Measurements from ENCODE around the gene MEX3C.

The MEX3C gene

DNA sequence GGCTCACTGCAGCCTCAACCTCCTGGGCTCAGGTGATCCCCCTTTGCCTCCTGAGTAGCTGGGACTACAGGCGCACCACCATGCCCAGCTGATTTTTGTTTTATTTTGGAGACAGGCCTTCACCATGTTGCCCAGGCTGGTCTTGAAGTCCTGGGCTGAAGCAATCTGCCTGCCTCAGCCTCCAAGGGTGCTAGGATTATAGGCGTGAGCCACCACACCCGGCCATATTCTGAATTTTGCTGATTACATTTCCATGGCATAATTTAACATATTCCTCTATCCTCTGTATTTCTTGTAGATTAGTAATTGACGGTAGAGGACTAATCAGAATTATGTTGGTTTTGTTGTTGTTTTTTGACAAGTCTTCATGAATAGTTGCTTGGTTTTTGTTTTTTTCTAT is 50.6 kb downstream of the MEX3C start:
- H3K27ac ChIP-seq, result no peak overlapping the region
- no peak for TF ChIP-seq ZFX (IDR thresholded peaks at IDR 0.05; ENCODE audit: borderline replicate concordance)
- TF ChIP-seq, protein P1, sequence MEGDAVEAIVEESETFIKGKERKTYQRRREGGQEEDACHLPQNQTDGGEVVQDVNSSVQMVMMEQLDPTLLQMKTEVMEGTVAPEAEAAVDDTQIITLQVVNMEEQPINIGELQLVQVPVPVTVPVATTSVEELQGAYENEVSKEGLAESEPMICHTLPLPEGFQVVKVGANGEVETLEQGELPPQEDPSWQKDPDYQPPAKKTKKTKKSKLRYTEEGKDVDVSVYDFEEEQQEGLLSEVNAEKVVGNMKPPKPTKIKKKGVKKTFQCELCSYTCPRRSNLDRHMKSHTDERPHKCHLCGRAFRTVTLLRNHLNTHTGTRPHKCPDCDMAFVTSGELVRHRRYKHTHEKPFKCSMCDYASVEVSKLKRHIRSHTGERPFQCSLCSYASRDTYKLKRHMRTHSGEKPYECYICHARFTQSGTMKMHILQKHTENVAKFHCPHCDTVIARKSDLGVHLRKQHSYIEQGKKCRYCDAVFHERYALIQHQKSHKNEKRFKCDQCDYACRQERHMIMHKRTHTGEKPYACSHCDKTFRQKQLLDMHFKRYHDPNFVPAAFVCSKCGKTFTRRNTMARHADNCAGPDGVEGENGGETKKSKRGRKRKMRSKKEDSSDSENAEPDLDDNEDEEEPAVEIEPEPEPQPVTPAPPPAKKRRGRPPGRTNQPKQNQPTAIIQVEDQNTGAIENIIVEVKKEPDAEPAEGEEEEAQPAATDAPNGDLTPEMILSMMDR (IDR thresholded peaks at IDR 0.05), result no peak

DNA sequence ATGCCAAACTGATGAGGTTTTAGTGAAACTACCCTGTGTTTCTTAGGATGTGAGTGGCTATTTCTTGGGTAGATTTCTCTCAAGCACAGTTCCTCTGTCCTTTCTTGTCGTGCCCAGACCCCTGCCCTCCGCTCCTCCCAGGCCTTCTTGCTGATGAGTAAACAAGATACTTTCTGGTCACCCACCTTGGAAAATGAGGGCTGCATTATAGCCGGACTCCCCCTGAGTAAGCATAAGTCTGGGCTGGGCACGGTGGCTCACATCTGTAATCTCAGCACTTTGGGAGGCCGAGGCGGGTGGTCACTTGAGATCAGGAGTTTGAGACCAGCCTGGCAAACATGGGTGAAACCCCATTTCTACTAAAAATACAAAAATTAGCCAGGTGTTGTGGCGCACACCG is 58.5 kb downstream of the MEX3C start:
- no peak for TF ChIP-seq ZFX (IDR thresholded peaks at IDR 0.05; ENCODE audit: borderline replicate concordance)
- TF ChIP-seq, protein P1 (IDR thresholded peaks at IDR 0.05), result no peak
- H3K27ac ChIP-seq, result no peak overlapping the region

DNA sequence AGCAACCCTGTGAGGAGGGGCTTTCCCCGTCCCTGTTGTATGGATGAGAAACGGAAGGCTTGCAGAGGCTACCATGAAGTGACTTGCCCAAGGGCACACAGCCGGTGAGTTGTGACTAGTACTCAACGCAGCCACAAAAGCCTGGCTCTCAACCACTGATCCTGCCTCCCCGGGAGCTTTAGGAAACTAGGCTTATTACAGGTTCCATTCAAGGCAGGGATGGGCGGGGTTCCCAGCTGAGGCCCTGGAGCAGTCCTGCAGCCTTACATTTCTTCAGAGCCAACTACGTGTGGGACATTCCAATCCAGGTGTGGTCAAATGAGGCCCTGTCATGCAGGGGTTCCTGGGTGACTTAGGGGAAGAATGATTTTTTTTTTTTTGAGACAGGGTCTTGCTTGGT is 59.6 kb downstream of the MEX3C start:
- no peak overlapping the region for H3K27ac ChIP-seq
- no peak for TF ChIP-seq ZFX (IDR thresholded peaks at IDR 0.05; ENCODE audit: borderline replicate concordance)
- TF ChIP-seq, protein P1 (IDR thresholded peaks at IDR 0.05), result no peak

DNA sequence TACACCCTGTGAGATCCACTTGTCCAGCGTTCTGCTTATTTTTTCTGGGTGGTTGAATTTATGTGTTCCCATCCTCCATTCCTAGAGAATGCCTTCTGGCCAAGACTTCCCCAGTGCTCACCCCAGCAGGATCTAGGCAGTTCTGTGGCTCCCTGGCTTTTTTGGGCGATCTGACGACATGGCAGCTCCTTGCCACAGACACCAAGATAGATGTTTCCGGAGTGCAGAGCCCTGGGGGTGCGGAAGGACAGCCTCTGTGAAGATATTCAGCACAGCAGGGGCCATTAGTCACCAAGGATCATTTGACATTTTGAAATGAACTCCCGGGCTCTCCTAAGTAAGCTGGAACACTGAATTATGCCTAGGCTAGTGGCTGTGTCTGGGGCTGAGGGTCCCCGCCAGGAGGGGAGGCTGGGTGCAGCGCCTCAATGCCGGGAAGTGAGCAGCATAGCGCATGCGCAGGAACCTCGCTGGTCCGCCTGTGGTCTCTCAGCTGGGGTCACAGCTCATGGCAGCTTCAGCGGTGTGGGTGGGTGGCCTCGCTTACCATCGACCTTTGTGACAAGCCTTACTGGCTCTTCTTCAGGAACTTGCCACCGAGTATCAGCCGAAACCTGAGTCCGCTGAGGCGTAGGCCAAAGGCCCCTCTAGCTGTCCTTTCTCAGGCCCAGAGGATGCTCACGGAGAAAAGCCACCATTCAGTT is 60.3 kb downstream of the MEX3C start:
- no peak for TF ChIP-seq ZFX (IDR thresholded peaks at IDR 0.05; ENCODE audit: borderline replicate concordance)
- TF ChIP-seq, protein P1 (IDR thresholded peaks at IDR 0.05), result no peak
- no peak overlapping the region for H3K27ac ChIP-seq

DNA sequence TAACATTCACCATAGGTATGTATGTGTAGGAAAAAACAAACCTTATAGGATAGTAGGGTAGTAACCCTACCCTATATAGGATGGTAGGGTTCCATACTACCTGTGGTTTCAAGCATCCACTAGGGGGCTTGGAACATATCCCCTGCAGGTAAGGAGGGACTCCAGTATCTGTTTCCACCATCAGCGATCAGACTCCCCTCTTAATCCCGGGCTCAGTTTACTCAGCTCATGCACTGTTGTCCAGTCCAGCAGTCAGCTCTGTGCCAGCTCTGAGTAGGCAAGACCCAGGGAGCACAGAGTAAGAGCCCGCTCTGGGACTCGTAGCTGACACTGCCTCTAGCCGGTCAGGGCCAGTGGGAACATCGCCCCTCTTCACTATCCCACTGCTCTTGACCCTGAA is 61.7 kb downstream of the MEX3C start:
- TF ChIP-seq, protein P1 (IDR thresholded peaks at IDR 0.05), result peak; percentile 54
- TF ChIP-seq ZFX (IDR thresholded peaks at IDR 0.05; ENCODE audit: borderline replicate concordance), result no peak
- no peak overlapping the region for H3K27ac ChIP-seq

DNA sequence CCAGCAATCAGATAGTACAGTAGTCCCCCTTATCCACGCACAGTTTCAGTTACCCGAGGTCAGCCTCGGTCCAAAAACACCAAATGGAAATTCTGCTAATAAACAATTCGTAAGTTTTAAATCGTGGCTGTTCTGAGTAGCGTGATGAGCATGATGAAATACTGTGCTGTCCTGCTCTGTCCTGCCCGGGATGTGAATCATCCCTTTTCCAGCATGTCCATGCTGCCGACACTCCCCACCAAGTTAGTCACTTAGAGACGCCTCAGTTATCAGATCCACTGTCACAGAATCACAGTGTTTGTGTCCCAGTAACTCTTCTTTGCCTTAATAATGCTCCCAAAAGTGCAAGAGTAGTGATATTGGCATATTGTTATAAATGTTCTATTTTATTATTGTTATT is 62.1 kb downstream of the MEX3C start:
- no peak overlapping the region for H3K27ac ChIP-seq
- no peak for TF ChIP-seq ZFX (IDR thresholded peaks at IDR 0.05; ENCODE audit: borderline replicate concordance)
- TF ChIP-seq, protein P1 (IDR thresholded peaks at IDR 0.05), result no peak

DNA sequence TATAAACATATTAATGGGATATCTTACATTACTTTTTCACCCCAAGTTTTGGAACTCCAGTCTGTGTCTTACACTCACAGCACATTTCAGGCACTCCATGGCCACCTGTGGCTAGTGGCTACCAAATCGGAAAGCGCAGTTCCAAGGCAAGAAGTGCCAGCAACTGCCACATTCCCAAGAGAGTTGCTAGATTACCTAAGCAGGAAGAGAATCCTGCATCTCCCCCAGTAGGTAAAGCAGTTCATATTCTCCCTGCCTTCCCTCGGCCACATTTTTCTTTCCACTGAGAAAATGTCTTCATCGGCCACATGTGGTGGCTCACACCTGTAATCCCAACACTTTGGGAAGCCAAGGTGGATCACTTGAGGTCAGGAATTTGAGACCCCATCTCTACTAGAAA is 62.8 kb downstream of the MEX3C start:
- no peak for TF ChIP-seq ZFX (IDR thresholded peaks at IDR 0.05; ENCODE audit: borderline replicate concordance)
- TF ChIP-seq, protein P1 (IDR thresholded peaks at IDR 0.05), result no peak
- no peak overlapping the region for H3K27ac ChIP-seq
